Stimulated activated CD8-positive, alpha-beta memory T cell treated with anti-CD3 and anti-CD28 coated beads, Interleukin-4, amount 100 ng/mL, for 24 hours (primary cell): ENCODE results near the gene SPRED2.

Experiments used
- DNase-seq: peaks from one replicate; pipeline ENCODE4 v3.0.0-alpha.2; 2020; ENCODE audit warnings: low read depth

The SPRED2 gene

DNA sequence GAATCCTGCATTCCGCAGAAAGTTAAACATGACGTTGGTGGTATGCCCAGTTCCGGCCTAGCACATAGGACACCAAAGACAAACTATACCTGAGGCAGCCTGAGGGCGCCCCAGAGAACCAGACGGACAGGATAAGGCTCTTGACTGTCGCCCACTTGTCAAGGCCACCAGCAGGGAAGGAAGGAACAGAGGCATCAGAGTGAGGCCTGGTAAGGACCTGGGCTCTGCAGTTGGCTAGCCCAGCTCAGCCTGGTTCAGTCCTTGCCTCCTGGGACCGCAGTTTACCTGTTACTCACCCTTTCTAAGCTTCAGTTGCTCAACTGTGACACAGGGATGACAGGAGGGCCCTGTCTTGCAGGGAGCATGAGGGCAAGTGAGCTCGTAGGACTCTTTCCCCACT lies 122.7 kb downstream of the SPRED2 start:
- DNase-seq: no peak

GRCh38 chr2:65305934-65306333 lies 126.5 kb downstream of the SPRED2 start:
- no peak for DNase-seq

DNA sequence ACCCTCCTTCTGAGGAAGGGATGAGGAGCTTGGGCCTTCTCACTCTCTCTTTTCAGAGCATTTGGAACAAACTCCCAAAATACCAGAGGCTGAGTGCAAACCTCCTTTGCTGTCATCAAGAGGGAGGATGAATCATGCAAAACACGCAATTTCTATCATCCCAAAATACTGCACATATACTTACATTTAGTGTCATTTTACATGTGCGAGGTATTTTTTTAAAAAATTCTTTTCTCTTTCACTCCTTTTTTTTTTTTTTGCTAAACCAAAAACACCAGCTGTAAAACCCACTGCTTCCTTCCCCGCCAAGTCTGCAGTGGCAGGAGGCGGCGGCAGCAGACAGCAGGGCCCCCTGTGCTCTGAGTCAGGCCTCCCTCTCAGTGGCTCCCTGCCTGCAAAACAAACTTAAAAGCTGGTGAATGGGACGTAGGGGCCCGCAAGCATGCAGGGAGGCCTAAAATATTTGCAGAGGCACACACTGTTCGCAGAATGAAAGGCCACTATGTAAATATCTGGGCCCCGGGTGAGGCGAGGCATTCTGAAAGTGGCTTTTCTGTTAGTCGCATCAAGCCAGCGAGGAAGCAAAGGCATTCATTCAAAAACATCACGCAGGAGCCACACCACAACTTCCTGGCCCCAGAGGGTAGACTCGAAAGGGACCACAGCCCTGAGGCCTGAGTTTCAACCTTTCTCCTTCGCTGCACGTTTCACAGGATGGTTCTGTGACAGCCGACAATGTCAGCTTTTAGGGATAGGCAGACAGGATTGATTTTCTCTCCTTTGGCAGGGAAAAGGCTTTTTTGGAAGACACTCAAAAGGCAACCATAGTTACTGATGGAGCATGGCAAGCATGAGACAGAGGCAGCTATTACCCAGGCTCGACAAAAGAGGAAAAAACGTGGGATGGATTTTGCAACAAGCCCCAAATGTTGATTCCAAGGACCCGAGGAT lies 131.4 kb downstream of the SPRED2 start:
- peak; percentile 69 for DNase-seq

DNA sequence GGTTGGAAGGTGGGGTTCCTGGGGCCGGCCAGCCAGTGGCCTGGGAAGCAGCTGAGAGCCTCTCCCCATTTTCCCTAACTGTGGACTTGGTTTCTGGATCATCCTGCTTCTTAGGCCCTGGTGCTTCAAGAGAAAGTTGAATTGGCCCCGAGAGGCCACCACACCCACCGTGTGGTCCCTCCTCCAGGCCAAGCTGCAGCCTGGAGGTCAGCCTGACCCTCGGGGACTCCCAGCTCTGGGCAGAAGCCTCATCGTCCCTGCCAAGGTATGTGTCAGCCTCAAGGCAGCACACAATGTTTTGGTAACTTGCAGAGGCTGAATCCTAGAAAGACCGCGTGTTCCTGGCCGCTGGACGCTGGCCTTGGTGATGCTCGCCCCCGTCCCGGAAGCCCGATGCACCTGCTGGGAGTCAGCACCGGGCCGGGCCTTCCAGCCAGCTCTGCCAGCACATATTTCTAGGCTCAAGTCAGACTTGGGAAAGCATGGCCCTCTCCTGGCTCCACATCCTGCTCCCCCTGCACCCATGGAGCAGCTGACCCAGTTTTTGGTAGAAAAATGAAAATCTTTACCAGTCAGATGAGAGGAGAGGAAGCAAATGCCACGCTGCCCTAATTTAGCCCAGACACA lies 132.2 kb downstream of the SPRED2 start:
- no peak for DNase-seq

DNA sequence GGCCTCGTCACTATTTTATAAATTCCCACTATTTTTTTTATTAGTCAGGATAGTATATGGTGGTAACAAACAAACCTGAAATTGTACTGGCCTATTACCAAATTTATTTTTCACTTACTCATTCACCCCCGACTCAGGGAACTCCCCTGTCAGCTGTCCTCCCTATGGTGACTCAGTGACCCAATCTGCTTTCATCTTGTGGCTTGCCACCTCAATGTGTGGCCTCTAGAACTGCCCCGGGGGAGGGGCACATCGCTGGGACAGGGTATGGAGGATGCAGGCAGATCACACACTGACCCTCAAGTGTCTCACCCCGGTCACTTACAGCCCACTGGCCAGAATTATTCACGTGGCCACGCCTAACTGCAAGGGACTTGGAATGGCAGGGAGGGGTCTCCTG lies 133.2 kb downstream of the SPRED2 start:
- peak; percentile 47 for DNase-seq

- no peak for DNase-seq
These were observed 134.3 kb downstream of the SPRED2 start for GRCh38 chr2:65298089-65298488.

DNA sequence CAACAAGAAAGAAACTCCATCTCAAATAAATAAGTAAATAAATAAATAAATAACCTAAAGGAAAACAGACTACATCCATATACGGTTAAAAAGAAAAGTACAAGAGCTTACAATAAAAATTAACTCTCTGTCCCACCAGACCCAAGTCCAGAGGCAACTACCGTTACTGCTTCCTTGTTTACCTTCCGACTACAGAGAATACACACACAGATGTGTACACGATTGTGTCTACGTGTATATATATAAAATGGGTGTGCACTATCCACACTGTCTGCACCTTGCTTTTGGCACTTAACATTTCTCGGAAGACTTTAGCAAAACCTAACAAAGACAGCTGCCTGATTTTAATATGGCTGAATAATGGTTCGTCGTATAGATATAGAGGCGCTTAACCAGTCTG lies 134.9 kb downstream of the SPRED2 start:
- no peak for DNase-seq

DNA sequence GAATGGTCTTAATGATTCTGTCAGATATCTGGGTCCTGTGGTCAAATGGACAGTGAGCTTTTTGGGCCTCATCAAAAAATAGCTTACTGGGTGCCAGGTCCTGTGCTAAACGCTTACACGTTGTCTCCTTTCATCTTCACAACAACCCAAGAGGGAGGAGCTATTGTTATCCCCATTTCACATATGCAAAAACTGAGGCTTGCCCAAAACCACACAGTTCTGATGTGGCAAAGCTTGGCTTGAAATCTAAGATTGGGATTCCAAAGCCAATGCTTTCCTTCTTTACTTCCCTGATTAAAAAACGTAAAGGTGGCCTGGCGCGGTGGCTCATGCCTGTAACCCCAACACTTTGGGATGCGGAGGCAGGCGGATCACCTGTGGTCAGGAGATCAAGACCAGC lies 135.4 kb downstream of the SPRED2 start:
- DNase-seq: no peak

DNA sequence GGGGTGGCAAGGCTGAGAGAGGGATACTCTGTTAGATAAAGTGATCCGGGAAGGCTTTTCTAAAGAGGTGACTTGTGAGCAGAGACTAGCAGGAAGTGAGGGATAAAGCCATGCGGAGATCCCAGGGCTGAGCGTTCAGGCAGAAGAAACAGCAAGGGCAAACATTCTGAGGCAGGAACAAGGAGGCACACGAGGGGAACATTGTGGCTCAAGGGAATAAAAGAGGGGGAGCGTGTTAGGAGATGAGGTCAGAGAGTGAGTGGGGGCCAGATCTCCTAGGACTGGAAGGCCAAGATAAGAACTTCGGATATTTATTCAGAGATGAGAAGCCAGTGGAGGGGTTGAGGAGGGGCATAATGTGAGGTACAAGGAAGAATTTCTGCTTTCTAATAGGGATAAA lies 137.7 kb downstream of the SPRED2 start:
- no peak for DNase-seq

DNA sequence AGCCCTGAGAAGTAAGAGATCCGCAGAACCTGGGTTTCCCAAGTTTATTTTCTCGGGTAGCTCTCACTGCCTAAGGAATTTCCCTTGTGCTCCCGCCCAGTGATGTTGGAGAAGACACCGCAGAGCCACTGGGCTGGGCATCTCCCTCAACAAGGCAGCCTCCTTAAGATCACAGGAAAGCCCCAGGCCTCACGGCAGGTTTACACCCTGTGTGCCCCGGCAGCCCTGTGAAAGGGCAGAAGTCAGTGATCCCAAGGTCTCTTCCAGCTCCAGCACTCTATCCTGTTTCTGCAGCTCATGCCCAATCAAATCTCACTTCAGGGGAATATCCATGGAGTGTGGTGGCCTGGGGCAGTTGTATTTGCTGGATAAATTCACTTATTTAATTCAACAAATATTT lies 138.3 kb downstream of the SPRED2 start:
- DNase-seq: no peak

- no peak for DNase-seq
These were observed 139.0 kb downstream of the SPRED2 start for GRCh38 chr2:65293376-65293775.

GRCh38 chr2:65292461-65293011 lies 139.9 kb downstream of the SPRED2 start:
- DNase-seq: no peak

DNA sequence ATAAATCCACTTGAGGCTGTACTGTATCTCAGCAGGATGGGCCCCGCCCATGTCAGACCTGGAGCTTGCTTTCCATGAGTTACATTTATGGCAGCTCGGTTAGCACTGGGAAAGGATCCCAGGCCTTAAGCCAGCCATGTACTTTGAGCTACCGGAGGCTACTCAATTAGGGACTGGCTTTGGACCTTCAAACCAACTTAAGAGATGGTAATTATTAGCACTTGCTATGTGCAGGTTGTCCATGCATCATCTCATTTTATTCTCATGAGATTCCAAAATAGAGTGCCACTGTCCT lies 140.3 kb downstream of the SPRED2 start:
- no peak for DNase-seq

- DNase-seq: no peak
These were observed 140.9 kb downstream of the SPRED2 start for GRCh38 chr2:65291216-65292105.

GRCh38 chr2:65287364-65287763 lies 145.0 kb downstream of the SPRED2 start:
- no peak for DNase-seq

- no peak for DNase-seq
These were observed 149.8 kb downstream of the SPRED2 start for GRCh38 chr2:65282477-65283053.

DNA sequence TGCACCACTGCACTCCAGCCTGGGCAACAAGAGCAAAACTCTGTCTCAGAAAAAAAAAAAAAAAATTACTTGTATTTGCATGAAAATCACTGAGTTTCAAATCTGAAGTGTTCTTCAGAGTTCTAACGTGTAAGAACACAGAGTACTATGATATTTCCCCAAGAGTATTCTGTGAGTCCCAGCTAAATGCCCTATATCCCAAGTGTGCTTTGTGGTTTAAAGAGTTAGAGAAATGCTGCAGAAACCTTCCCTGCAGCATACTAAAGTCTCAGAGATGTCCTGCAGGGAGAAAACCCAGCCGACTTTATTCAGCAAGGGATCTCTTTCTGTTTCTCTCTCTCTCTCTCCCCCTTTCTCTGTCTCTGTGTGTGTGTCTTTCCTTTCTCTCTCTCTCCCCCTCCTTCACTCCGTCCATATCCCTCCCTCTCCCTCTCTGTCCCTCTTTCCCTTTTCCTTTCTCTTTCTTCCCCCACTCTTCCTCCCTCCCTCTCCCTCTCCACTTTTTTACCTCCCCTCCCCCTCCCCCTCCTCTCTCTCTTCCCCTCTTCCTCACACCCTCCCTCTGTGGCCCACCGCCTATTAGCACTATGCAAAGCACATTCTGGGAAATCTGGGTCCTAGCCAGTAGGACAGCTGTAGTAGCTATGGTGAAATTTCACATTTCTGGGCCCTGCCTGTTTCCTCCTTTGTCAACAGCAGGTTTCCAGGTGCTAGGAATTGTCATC lies 150.6 kb downstream of the SPRED2 start:
- no peak for DNase-seq

GRCh38 chr2:65279756-65280155 lies 152.6 kb downstream of the SPRED2 start:
- DNase-seq: no peak

- no peak for DNase-seq
These were observed 153.8 kb downstream of the SPRED2 start for GRCh38 chr2:65278531-65278981.

- DNase-seq: no peak
These were observed 154.5 kb downstream of the SPRED2 start for GRCh38 chr2:65277791-65278483.

DNA sequence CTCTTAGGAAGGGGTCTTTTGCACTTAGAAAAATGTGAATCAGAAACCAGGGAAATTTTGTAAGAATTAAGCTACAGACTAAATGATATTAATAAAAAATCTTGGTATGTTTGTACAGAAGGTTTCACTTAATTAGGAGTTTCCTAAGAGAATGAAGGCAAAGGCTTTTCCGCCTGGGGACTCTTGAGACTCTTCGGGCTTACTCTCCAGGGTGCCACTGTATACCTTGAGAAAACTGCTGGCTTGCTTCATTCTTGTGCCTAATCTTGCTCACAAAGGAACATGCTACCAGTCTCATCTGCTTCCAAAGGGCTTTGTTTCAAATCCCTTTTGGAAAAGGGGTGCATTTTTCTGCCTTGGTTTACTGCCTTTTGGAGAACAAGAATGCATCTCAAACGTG lies 155.3 kb downstream of the SPRED2 start:
- no peak for DNase-seq
